ACC112 (cell line): ENCODE measurements around the gene PLEKHA7.
"Not testable (repeated sequence)": the region's sequence is repeated elsewhere in the genome, so short reads cannot be mapped to it uniquely, and the experiment has no call there.

Experiments used
- H2AFZ ChIP-seq: fragments of 200-600 bp; sonication (generic); one replicate; pipeline ENCODE4 v1.6.0; 2017; ENCODE audit warnings: antibody characterized with exemption, low read length; ENCODE audit not compliant: unreplicated experiment
- H3K27ac ChIP-seq: fragments of 200-600 bp; sonication (generic); 2 replicates; pipeline ENCODE4 v1.5.1; 2014; ENCODE audit warnings: low read depth, mild to moderate bottlenecking, antibody characterized with exemption, low read length, moderate library complexity
- H3K27me3 ChIP-seq: fragments of 200-600 bp; sonication (generic); 2 replicates; pipeline ENCODE4 v1.6.1; 2014; ENCODE audit warnings: mild to moderate bottlenecking, antibody characterized with exemption, low read length, moderate library complexity, mixed read lengths; ENCODE audit not compliant: insufficient read depth
- H3K36me3 ChIP-seq: fragments of 200-600 bp; sonication (generic); 2 replicates; pipeline ENCODE4 v1.6.1; 2016; ENCODE audit warnings: mild to moderate bottlenecking, antibody characterized with exemption, low read length, moderate library complexity, mixed read lengths; ENCODE audit not compliant: insufficient read depth
- H3K4me1 ChIP-seq: fragments of 200-600 bp; sonication (generic); one replicate; pipeline ENCODE4 v1.6.1; 2016; ENCODE audit warnings: low read length, mixed read lengths; ENCODE audit not compliant: insufficient read depth, unreplicated experiment, control insufficient read depth
- H3K4me3 ChIP-seq: fragments of 200-600 bp; sonication (generic); 2 replicates; pipeline ENCODE4 v1.5.1; 2014; ENCODE audit warnings: mild to moderate bottlenecking, low read depth, low read length
- H3K79me2 ChIP-seq: fragments of 200-600 bp; sonication (generic); one replicate; pipeline ENCODE4 v1.6.0; 2016; ENCODE audit warnings: low read length; ENCODE audit not compliant: control insufficient read depth, unreplicated experiment, insufficient read depth

The PLEKHA7 gene

DNA sequence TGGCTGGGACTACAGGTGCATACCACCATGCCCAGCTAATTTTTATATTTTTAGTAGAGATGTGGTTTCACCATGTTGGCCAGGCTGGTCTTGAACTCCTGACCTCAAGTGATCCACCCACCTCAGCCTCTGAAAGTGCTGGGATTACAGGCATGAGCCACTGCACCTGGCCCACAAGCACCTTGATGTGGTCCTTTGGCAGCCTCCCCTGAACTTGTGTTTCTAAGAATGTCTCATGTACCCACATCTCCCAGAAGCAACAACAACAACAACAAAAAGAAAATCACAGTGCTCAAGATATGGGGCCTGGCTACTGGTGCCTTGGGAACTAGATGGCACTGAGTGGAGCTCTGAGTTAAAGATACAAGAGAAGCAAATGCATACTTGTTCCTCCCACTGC lies 51.6 kb downstream of the PLEKHA7 start:
- not testable (repeated sequence) for H2AFZ ChIP-seq, H3K4me3 ChIP-seq, H3K36me3 ChIP-seq, H3K4me1 ChIP-seq, H3K79me2 ChIP-seq, H3K27ac ChIP-seq
- H3K27me3 ChIP-seq = peaks cover 13% of the 10 kb centered on the region; the same call in 1 of the 2 replicates

DNA sequence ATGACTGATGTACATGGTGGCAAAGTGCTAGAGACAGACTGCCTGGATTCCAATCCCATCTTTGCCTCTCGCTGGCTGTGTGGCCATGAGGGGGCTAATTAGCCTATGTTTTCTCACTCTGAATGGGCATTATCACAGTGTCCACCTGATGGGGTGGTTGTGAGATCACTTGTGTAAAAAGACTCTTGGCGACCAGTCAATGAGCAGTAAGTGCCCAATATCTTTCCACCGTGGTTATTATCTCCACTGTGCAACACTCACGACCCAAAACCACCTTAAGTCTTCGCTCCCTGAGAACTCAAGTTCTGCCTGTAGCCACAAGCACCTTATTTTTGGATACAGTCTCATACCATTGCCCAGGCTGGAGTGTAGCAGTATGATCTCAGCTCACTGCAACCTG lies 52.1 kb downstream of the PLEKHA7 start:
- Histone ChIP-seq H3K4me1 (no peaks in the 10 kb centered on the region), H3K4me3 (no peak overlapping the region), H3K79me2 (no peaks in the 10 kb centered on the region)

DNA sequence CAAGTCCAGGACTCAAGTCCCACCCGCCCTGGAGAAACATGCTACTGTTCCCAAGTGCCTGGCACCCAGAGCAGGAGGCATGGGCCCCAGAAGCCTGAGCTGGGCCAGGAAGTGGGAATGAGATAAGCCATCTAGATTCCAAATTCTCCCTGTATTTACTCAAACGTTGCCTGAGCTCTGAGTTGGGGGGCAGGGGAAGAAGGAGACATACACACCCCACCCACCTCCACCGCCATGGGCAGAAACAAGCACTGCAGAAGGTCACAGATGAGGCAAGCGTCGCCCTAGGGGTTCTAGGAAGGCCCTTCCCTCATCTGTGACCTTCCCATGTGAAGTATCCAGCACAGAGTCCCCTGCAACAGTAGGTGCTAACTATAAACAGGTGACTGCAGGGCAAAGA lies 54.0 kb downstream of the PLEKHA7 start:
- Histone ChIP-seq H3K4me3 (no peak overlapping the region), H3K27me3 (peaks cover 13% of the 10 kb centered on the region; the same call in 1 of the 2 replicates)

More for the DNA sequence above, 52.1 kb downstream of the PLEKHA7 start:
- no peaks in the 10 kb centered on the region for H3K36me3 ChIP-seq
- no peak overlapping the region for H3K27ac ChIP-seq
- H3K27me3 ChIP-seq = peaks cover 13% of the 10 kb centered on the region; the same call in 1 of the 2 replicates
- no peak overlapping the region for H2AFZ ChIP-seq

DNA sequence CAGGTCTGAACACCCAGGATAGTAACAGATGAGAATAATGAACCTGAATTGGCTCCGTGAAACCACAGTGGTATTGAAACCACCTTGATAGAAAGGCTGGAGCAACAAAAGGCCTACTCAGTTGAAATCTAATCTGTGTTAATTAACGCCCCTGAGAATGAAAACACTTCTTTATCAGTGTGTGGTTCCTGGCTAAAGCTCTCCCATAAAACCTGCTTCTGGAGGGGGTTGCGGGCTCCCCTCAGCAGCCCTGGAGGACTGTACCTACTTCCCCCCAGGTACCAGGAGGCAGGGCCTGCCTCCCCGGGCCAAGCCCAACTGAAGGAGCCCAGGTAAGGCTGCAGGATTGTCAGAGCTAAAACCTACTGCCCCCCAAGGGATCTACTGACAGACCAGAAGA lies 54.6 kb downstream of the PLEKHA7 start:
- no peak overlapping the region for H2AFZ ChIP-seq
- H3K79me2 ChIP-seq = no peaks in the 10 kb centered on the region
- no peak overlapping the region for H3K27ac ChIP-seq
- peaks cover 12% of the 10 kb centered on the region; the same call in 1 of the 2 replicates for H3K27me3 ChIP-seq
- no peaks in the 10 kb centered on the region for H3K36me3 ChIP-seq
- no peak overlapping the region for H3K4me3 ChIP-seq
- no peaks in the 10 kb centered on the region for H3K4me1 ChIP-seq

More for the DNA sequence above, 54.0 kb downstream of the PLEKHA7 start:
- H2AFZ ChIP-seq = no peak overlapping the region
- no peak overlapping the region for H3K27ac ChIP-seq
- H3K36me3 ChIP-seq = no peaks in the 10 kb centered on the region
- no peaks in the 10 kb centered on the region for H3K79me2 ChIP-seq
- H3K4me1 ChIP-seq = no peaks in the 10 kb centered on the region

DNA sequence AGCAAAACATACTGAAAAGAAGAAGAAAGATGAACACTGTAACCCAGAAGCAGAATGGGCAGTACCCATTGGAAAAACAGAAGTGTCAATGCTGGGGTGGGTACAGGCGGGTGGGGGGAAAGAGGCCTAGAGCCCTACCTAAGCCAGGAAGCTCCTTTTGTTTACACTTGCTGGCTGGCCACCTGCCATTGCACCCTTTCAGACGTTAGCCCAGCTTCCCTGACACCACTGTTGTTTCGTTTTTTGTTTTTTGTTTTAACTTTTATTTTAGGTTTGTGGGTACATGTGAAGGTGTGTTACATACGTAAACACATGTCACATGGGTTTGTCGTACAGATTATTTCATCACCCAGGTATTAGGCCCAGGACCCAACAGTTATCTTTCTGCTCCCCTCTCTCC lies 55.4 kb downstream of the PLEKHA7 start:
- no peak overlapping the region for H3K27ac ChIP-seq
- H3K36me3 ChIP-seq = no peaks in the 10 kb centered on the region
- no peaks in the 10 kb centered on the region for H3K4me1 ChIP-seq
- peaks cover 5% of the 10 kb centered on the region; the same call in 1 of the 2 replicates for H3K27me3 ChIP-seq
- no peak overlapping the region for H3K4me3 ChIP-seq
- no peaks in the 10 kb centered on the region for H3K79me2 ChIP-seq
- no peak overlapping the region for H2AFZ ChIP-seq

DNA sequence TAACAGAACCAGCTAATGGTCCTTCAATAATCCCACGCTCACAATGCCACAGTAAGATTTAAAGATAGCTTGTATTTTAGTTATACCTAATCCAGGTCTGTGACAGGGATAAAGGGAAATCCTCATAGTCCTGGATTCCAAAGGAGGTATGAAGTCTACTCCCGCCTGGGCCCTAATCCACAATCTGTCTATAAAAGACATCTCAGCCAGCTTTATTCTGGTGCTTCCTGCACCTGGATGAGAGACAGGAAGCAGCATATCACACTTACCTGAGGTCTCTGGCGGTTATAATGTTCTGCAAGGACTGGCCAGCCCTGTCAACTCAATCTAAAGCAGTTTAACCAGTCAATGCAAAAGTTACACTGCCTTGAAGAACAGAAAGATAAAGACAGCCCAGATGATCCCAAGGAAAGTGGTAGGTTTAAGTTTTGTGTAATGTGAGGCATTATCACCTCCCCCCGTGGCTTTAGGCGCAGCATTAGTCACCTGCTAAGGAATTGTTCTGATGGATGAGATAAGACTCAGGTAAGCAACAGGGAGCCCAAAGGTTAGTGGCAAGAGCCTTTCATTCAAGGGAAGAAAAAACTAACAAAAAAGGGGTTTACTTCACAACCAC lies 57.6 kb downstream of the PLEKHA7 start:
- Histone ChIP-seq H3K27me3 (peaks cover 3% of the 10 kb centered on the region; the same call in 1 of the 2 replicates), H2AFZ (no peak overlapping the region), H3K36me3 (no peaks in the 10 kb centered on the region), H3K4me3 (no peak overlapping the region), H3K4me1 (no peaks in the 10 kb centered on the region), H3K79me2 (no peaks in the 10 kb centered on the region), H3K27ac (no peak overlapping the region)

DNA sequence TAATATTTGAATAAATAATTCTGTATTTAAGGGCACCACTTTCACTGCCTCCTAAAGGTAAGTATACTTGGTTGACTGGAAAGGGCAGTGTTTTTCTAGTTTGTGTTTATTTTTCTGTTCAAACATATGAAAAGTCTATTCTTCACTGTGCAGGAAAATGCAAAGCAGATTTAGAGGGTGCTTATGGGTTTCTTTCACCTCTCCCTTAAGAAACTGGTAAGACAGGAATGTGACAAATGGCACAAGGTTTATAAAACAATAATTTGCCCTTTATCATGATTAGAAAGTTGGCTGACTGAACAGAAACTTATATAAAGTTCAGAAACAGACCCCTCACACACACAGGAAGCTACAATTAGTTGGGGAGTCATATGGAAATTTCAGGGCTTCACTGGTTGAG lies 60.6 kb downstream of the PLEKHA7 start:
- H3K4me3 ChIP-seq = no peak overlapping the region
- no peak overlapping the region for H2AFZ ChIP-seq
- H3K79me2 ChIP-seq = no peaks in the 10 kb centered on the region
- H3K27ac ChIP-seq = no peak overlapping the region
- H3K36me3 ChIP-seq = no peaks in the 10 kb centered on the region
- H3K4me1 ChIP-seq = no peaks in the 10 kb centered on the region
- H3K27me3 ChIP-seq = peaks cover 3% of the 10 kb centered on the region; the same call in 1 of the 2 replicates

DNA sequence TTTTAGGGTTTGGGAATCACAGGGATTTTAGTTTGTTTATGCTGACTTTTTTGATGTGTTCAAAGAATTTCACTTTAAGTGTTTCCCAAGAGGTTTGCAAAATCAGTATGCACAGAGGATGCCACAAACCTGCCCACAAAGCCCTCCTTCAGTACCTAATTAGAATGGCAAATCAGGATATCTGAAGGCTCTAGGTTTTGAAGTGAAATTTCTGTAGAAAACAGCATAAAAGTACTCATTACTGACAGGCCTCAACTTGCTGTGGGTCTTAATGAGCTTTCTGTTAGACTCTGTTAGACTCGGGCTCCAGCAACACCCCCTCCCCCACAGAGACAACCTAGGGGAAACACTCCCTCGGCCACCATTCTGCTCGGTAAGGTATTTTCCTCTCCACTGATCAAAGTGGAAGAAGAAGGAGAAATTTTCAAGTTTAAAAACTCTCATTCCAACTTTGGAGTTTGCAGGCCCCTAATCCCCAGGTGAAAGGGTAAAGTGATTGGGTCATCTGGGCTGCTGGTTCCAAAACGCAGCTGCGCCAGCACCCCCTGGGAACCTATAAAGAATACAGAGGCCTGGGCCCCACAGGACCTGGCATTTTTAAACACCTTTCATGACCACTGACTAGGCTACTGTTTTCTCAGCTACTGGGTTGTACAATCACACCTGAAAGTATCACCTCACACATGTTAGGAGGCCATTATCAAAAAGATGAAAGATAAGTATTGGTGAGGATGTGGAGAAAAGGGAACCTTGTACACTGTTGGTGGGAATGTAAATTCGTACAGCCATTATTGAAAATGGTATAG lies 67.5 kb downstream of the PLEKHA7 start:
- H3K4me3 ChIP-seq = no peak overlapping the region
- no peaks in the 10 kb centered on the region for H3K36me3 ChIP-seq
- no peak overlapping the region for H3K27ac ChIP-seq
- no peaks in the 10 kb centered on the region for H3K4me1 ChIP-seq
- no peak overlapping the region for H2AFZ ChIP-seq
- no peaks in the 10 kb centered on the region for H3K27me3 ChIP-seq
- no peaks in the 10 kb centered on the region for H3K79me2 ChIP-seq

DNA sequence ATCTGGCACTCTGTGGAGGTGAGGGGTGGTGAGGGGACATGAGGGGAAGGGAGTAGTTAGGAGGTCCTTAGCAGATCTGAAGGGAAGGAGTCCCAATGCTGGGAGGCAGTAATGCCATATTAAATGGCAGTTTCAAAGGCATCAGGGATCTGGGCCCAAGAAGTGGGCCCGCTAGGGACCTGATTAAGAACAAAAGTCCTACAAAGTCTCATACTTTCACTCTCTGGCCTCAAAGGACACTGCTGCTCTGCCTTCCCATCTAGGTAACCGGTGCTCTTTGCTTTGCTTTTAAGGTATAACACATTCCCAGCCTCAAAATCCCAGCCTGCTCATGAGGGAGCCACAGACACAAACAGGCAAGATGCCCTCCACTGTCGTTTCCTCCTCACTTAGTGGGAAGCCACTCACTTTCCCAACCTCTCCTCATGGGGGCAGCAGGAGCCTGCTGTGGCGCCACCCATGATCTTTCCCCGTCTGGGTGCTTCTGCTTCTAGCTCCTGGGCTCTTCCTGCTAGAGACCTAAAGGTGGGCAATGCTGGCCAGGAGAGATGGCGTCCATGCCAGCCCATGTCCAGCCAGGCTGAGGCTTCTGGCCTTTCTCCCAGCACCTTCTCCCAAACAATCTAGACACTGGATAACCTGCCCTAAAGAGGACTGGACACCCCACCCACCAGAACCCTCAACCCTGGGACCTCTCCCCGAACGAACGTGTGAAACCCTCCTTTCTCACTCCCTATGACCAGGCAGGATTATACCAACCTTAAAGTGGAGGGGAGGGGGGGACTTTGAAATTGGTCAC lies 68.3 kb downstream of the PLEKHA7 start:
- no peak overlapping the region for H2AFZ ChIP-seq
- no peaks in the 10 kb centered on the region for H3K27me3 ChIP-seq
- H3K36me3 ChIP-seq = no peaks in the 10 kb centered on the region
- H3K4me1 ChIP-seq = no peaks in the 10 kb centered on the region
- no peaks in the 10 kb centered on the region for H3K79me2 ChIP-seq
- no peak overlapping the region for H3K27ac ChIP-seq
- no peak overlapping the region for H3K4me3 ChIP-seq

DNA sequence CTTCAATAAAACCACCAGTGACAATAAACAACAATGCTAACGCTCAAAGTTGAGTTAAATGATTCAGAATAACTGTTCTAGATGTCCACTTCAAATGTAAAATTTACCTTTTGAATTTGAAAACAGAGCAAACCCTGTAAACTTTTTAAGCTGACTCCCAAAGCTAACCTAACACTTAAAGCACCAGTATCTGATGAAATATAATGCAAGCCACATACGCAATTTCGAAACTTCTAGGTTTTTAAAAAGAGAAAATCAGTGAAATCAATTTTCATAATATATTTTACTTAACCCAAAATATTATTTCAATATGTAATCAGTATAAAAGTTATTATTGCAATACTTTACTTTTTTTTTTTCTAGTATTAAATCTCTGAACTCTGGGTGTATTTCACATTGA lies 71.3 kb downstream of the PLEKHA7 start:
- no peaks in the 10 kb centered on the region for H3K79me2 ChIP-seq
- H3K27ac ChIP-seq = no peak overlapping the region
- no peaks in the 10 kb centered on the region for H3K27me3 ChIP-seq
- no peak overlapping the region for H2AFZ ChIP-seq
- no peaks in the 10 kb centered on the region for H3K4me1 ChIP-seq
- no peak overlapping the region for H3K4me3 ChIP-seq
- no peaks in the 10 kb centered on the region for H3K36me3 ChIP-seq
